SH-SY5Y (cell line): ENCODE data around the gene FUBP1.

Experiments used
- GATA2 ChIP-seq: IDR thresholded peaks from 2 replicates; pipeline ENCODE4 v1.6.1; 2011; ENCODE audit warnings: mild to moderate bottlenecking, low read depth, low read length
- GATA3 ChIP-seq: IDR thresholded peaks from 2 replicates; pipeline ENCODE4 v1.6.1; 2011; ENCODE audit warnings: low read depth, mild to moderate bottlenecking, low read length, moderate library complexity

DNA sequence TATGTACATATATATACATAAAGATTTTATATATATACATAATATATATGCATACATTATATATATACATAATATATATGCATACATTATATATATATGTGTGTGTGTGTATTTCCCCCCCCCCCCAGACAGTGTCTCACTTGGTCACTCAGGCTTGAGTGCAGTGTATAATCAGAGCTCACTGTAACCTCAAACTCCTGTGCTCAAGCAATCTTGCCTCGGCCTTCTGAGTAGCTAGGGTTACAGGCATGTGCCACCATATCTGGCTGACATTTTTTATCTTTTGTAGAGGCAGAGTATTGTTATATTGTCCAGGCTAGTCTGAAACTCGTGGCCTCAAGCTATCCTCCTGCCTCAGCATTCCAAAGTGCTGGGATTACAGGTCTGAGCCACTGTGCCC lies 9.0 kb upstream of the FUBP1 start:
- no peak for TF ChIP-seq GATA3
- TF ChIP-seq GATA2: no peak
